Measurements from ENCODE around the gene SORCS3.

- no peak for TF ChIP-seq HNF4A (conservative IDR thresholded peaks at IDR 0.05)
- TF ChIP-seq, protein P1, sequence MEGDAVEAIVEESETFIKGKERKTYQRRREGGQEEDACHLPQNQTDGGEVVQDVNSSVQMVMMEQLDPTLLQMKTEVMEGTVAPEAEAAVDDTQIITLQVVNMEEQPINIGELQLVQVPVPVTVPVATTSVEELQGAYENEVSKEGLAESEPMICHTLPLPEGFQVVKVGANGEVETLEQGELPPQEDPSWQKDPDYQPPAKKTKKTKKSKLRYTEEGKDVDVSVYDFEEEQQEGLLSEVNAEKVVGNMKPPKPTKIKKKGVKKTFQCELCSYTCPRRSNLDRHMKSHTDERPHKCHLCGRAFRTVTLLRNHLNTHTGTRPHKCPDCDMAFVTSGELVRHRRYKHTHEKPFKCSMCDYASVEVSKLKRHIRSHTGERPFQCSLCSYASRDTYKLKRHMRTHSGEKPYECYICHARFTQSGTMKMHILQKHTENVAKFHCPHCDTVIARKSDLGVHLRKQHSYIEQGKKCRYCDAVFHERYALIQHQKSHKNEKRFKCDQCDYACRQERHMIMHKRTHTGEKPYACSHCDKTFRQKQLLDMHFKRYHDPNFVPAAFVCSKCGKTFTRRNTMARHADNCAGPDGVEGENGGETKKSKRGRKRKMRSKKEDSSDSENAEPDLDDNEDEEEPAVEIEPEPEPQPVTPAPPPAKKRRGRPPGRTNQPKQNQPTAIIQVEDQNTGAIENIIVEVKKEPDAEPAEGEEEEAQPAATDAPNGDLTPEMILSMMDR (IDR thresholded peaks at IDR 0.05; ENCODE audit: low read depth, low read length, missing input control): no peak
- no peak for TF ChIP-seq JUND (IDR thresholded peaks at IDR 0.05)
- TF ChIP-seq TAF1 (conservative IDR thresholded peaks at IDR 0.05): no peak
- TF ChIP-seq, protein P2, sequence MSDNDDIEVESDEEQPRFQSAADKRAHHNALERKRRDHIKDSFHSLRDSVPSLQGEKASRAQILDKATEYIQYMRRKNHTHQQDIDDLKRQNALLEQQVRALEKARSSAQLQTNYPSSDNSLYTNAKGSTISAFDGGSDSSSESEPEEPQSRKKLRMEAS (IDR thresholded peaks at IDR 0.05): no peak
- no peak for TF ChIP-seq GABPA (IDR thresholded peaks at IDR 0.05 in 1 of 2, conservative IDR thresholded peaks at IDR 0.05 in 1 of 2)
- no peak for TF ChIP-seq SP1 (IDR thresholded peaks at IDR 0.05)
- no peak for TF ChIP-seq REST (IDR thresholded peaks at IDR 0.05)
- no peak for TF ChIP-seq YY1 (IDR thresholded peaks at IDR 0.05)
- TF ChIP-seq RAD21 (IDR thresholded peaks at IDR 0.05): no peak
- TF ChIP-seq ZBTB33 (IDR thresholded peaks at IDR 0.05): no peak
- TF ChIP-seq HNF4G (IDR thresholded peaks at IDR 0.05): no peak
- no peak for TF ChIP-seq EGR1 (IDR thresholded peaks at IDR 0.05; ENCODE audit: low read depth in 2 of 2)
These were observed 401.9 kb downstream of the SORCS3 start for GRCh38 chr10:105042906-105043552.
